Cardiac muscle cell (in vitro differentiated cells and primary cell): ENCODE results near the gene NSG1. TPM values are rescaled to one million over a fixed set of nuclear protein-coding genes. Genes with fewer than 3 reads are reported as not detected.
"Not testable (repeated sequence)": the region's sequence is repeated elsewhere in the genome, so short reads cannot be mapped to it uniquely, and the experiment has no call there.

Source experiments
- DNase-seq, 2 donors: peaks; one replicate each; pipeline versions ENCODE4 v3.0.0 to v3.0.0-alpha.2; 2010 to 2017; ENCODE audit warnings: low read depth in 1 of 2, low spot score in 1 of 2
- H3K27ac ChIP-seq: fragments of 200-600 bp; sonication (generic); 2 replicates; pipeline ENCODE4 v1.5.1; 2016
- H3K27me3 ChIP-seq: fragments of 200-600 bp; sonication (generic); 2 replicates; pipeline ENCODE4 v1.6.0; 2016; ENCODE audit warnings: control low read depth
- H3K36me3 ChIP-seq: fragments of 200-600 bp; sonication (generic); 2 replicates; pipeline ENCODE4 v1.5.1; 2016; ENCODE audit warnings: control low read depth
- H3K4me1 ChIP-seq: fragments of 200-600 bp; sonication (generic); 2 replicates; pipeline ENCODE4 v1.8.1; 2017; ENCODE audit warnings: low read depth, mild to moderate bottlenecking, mixed run types
- H3K4me3 ChIP-seq: fragments of 200-600 bp; sonication (generic); 2 replicates; pipeline ENCODE4 v1.5.1; 2016; ENCODE audit warnings: mild to moderate bottlenecking
- H3K9me3 ChIP-seq: fragments of 200-600 bp; sonication (generic); 2 replicates; pipeline ENCODE4 v1.5.1; 2017; ENCODE audit warnings: low read depth, mild to moderate bottlenecking, control low read depth
- polyA plus RNA-seq: library from polyadenylated mRNA; unstranded; fragments of >200 nt; fragmentation: Nextera tagmentation; extraction: Ambion mirVana; gene quantifications from 2 replicates; pipeline ENCODE4 v1.2.1, GENCODE V29; 2016
- total RNA-seq: library from RNA; depleted of rRNA; stranded (reverse); fragments of >200 nt; gene quantifications from 2 replicates; pipeline ENCODE4 v1.2.3, GENCODE V29; 2016
- TF ChIP-seq, protein P1 (sequence below): IDR thresholded peaks from 2 replicates; pipeline ENCODE4 v1.5.1; 2012; ENCODE audit warnings: low read depth, mild to moderate bottlenecking, low read length

NSG1 gene
- total and polyA plus RNA-seq, 2 experiments from 2014 or later = 4.0 to 18.4 TPM

DNA sequence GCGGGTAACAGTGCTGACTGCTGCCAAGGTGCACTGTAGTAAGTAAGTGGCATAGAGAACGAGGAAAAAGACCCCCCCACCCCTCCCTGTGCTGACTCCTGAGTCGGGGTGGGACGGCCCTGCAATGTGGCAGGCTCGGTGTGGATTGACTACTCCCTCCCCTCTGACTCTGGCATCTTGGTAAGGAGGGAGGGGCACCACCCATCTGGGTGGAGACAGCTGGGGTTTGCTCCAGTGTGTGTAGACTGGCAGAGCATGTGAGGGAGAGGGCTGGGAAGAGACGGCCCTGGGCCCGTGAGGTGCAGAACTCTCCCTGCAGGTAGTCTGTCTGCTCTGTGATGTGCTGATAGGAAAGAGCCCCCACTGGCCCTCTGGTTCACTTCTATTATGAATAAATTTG is 31.0 kb downstream of the NSG1 start:
- no peak for DNase-seq
- Histone ChIP-seq H3K4me1 (no peaks in the 10 kb centered on the region), H3K27me3 (no peaks in the 10 kb centered on the region), H3K9me3 (no peaks in the 10 kb centered on the region), H3K27ac (no peak overlapping the region), H3K36me3 (peaks cover 15% of the 10 kb centered on the region), H3K4me3 (no peak overlapping the region)
- TF ChIP-seq, protein P1, sequence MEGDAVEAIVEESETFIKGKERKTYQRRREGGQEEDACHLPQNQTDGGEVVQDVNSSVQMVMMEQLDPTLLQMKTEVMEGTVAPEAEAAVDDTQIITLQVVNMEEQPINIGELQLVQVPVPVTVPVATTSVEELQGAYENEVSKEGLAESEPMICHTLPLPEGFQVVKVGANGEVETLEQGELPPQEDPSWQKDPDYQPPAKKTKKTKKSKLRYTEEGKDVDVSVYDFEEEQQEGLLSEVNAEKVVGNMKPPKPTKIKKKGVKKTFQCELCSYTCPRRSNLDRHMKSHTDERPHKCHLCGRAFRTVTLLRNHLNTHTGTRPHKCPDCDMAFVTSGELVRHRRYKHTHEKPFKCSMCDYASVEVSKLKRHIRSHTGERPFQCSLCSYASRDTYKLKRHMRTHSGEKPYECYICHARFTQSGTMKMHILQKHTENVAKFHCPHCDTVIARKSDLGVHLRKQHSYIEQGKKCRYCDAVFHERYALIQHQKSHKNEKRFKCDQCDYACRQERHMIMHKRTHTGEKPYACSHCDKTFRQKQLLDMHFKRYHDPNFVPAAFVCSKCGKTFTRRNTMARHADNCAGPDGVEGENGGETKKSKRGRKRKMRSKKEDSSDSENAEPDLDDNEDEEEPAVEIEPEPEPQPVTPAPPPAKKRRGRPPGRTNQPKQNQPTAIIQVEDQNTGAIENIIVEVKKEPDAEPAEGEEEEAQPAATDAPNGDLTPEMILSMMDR = no peak

DNA sequence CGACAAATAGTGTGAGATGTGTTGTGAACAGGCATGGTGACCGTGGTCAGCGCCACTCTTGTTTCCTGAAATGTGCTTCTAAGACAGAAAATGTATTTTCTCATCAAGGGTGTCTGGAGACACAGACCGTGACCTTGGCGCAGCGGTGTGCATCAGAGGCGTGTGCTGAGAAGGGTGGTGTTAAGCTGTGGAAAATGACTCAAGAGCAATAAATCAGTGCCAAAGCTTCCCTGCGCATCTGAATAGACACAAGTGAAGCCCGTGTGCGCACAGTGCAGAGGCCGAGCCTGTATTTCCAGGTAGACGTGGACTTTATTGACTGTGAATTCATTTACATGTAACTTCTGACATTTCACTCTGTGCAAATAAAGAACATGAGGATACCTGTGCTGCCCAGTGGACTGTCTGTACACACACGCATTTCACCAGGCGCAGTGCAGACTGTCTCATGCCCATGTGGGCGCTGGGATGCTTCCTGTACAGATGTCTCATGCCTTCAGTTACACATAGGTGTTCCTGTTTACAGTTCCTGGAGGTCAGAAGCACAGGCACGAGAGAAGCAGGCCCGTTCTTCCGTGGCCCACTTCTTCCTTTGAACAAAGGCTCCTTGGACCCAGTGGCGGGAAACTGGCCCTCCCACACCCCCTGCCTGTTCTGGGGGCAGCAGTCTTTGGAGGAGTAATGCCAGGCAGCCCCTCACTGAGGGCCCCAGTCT is 31.9 kb downstream of the NSG1 start:
- Histone ChIP-seq H3K4me3 (no peak overlapping the region), H3K36me3 (peaks cover 17% of the 10 kb centered on the region)
- DNase-seq = no peak

DNA sequence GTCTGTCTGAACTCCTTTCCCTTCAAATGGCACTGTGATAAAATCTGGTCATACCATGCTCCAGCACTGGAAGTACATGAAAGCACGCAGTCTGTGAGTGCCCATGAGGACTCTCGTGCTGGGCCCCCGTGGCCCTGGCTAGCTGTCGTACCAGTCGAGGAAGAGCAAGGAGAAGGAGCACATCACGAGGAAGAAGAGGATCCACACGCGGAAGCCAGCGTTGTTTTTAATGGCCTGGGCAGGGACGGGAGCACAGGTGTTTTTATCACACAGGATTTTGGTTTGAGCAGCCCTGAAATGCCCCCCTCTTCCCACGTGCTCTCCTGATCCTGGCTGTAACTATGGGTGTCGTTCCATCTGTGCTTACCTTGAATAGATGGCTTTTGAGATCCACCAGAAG is 33.0 kb downstream of the NSG1 start:
- H3K9me3 ChIP-seq = no peaks in the 10 kb centered on the region
- TF ChIP-seq, protein P1 = no peak
- H3K27ac ChIP-seq = no peak overlapping the region
- H3K4me3 ChIP-seq = no peak overlapping the region
- DNase-seq = no peak
- H3K36me3 ChIP-seq = peaks cover 17% of the 10 kb centered on the region
- no peaks in the 10 kb centered on the region for H3K27me3 ChIP-seq
- H3K4me1 ChIP-seq = no peaks in the 10 kb centered on the region

More for the DNA sequence above, 31.9 kb downstream of the NSG1 start:
- TF ChIP-seq, protein P1 = no peak
- no peaks in the 10 kb centered on the region for H3K27me3 ChIP-seq
- no peaks in the 10 kb centered on the region for H3K9me3 ChIP-seq
- H3K4me1 ChIP-seq = no peaks in the 10 kb centered on the region
- no peak overlapping the region for H3K27ac ChIP-seq

DNA sequence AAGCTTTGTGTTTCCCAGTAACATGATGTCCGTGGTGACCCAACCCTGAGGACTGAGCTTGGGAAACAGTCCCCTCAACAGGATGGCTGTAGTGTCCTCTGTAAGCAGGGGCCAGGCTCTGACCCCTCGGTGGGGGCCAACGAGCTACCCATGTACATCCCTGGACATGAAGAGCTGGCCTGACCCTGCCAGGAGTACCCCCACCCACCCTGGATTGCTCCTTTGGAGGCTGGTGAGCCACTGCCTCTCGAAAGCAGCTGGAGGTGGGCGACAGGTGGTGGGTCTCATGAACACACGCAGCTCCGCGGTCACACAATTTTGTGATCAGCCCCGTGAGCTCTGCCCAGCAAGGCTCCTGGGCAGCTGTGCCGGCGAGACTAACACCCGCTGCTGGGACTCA is 33.5 kb downstream of the NSG1 start:
- no peaks in the 10 kb centered on the region for H3K27me3 ChIP-seq
- H3K4me3 ChIP-seq = no peak overlapping the region
- no peaks in the 10 kb centered on the region for H3K9me3 ChIP-seq
- DNase-seq = no peak
- TF ChIP-seq, protein P1 = no peak
- peaks cover 17% of the 10 kb centered on the region for H3K36me3 ChIP-seq
- no peak overlapping the region for H3K27ac ChIP-seq
- H3K4me1 ChIP-seq = no peaks in the 10 kb centered on the region

DNA sequence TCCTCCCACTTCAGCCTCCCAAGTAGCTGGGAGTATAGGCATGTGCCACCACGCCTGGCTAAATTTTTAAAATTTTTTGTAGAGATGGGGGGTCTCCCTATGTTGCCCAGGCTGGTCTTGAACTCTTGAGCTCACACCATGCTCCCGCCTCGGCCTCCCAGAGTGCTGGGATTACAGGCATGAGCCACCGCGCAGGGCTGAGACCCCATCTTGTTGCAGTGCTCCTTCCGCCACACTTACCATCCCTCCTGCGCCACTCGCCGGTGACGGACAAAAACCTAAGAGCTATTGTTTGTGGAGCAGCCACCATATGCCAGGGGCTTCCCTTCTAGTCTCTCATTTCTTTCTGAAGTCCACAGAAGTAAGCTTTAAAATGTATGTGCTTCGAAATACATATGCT is 34.5 kb downstream of the NSG1 start:
- TF ChIP-seq, protein P1 = no peak
- no peaks in the 10 kb centered on the region for H3K27me3 ChIP-seq

DNA sequence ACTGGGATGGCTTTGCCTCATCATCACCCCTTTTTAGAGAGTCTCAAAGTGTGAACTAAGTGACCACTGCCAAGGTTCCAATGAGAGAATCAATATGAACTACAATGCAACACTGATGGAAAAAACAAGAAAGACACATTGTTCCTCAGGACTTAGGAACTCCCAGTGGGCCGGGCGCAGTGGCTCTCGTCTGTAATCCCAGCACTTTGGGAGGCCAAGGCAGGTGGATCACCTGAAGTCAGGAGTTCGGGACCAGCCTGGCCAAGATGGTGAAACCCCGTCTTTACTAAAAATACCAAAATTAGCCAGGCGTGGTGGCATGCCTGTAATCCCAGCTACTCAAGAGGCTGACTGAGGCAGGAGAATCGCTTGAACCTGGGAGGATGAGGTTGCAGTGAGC is 35.2 kb downstream of the NSG1 start:
- peaks cover 17% of the 10 kb centered on the region for H3K36me3 ChIP-seq
- not testable (repeated sequence) for DNase-seq

More for the DNA sequence above, 34.5 kb downstream of the NSG1 start:
- H3K27ac ChIP-seq = no peak overlapping the region
- peaks cover 17% of the 10 kb centered on the region for H3K36me3 ChIP-seq
- no peaks in the 10 kb centered on the region for H3K9me3 ChIP-seq
- no peak overlapping the region for H3K4me3 ChIP-seq
- no peaks in the 10 kb centered on the region for H3K4me1 ChIP-seq
- DNase-seq = no peak

More for the DNA sequence above, 35.2 kb downstream of the NSG1 start:
- not testable (repeated sequence) for H3K4me3 ChIP-seq, H3K27me3 ChIP-seq, H3K27ac ChIP-seq, H3K4me1 ChIP-seq, H3K9me3 ChIP-seq
